MM.1S (cell line): Measurements from ENCODE around the gene RCBTB1.

Source experiments
- DNase-seq: peaks from one replicate; pipeline ENCODE4 v3.0.0-alpha.2; 2015
- H2AFZ ChIP-seq: fragments of 300-600 bp; sonication (generic); 2 replicates; pipeline ENCODE4 v1.6.0; 2016; ENCODE audit warnings: antibody characterized with exemption, low read length
- H3F3A ChIP-seq: fragments of 300-600 bp; sonication (generic); 2 replicates; pipeline ENCODE4 v1.6.1; 2016; ENCODE audit warnings: mild to moderate bottlenecking, antibody characterized with exemption, low read length, moderate library complexity, mixed read lengths; ENCODE audit not compliant: insufficient read depth
- H3K27ac ChIP-seq: fragments of 300-600 bp; sonication (generic); 2 replicates; pipeline ENCODE4 v1.5.1; 2016; ENCODE audit warnings: mild to moderate bottlenecking, low read length
- H3K27me3 ChIP-seq: fragments of 300-600 bp; sonication (generic); replicated peaks from 2 replicates; pipeline ENCODE4 v1.6.0; 2016; ENCODE audit warnings: low read length; ENCODE audit not compliant: insufficient read depth
- H3K36me3 ChIP-seq: fragments of 300-600 bp; sonication (generic); replicated peaks from 2 replicates; pipeline ENCODE4 v1.6.1; 2016; ENCODE audit warnings: mild to moderate bottlenecking, low read length, mixed read lengths; ENCODE audit not compliant: insufficient read depth
- H3K4me1 ChIP-seq: fragments of 300-600 bp; sonication (generic); 2 replicates; pipeline ENCODE4 v1.6.1; 2016; ENCODE audit warnings: low read length, mixed read lengths
- H3K4me2 ChIP-seq: fragments of 300-600 bp; sonication (generic); 2 replicates; pipeline ENCODE4 v1.6.0; 2016; ENCODE audit warnings: low read depth, low read length
- H3K4me3 ChIP-seq: fragments of 300-600 bp; sonication (generic); 2 replicates; pipeline ENCODE4 v1.5.1; 2016; ENCODE audit warnings: low read length, mixed read lengths
- H3K79me2 ChIP-seq: fragments of 300-600 bp; sonication (generic); 2 replicates; pipeline ENCODE4 v1.6.1; 2016; ENCODE audit warnings: mixed run types, low read length, mixed read lengths
- H3K9ac ChIP-seq: fragments of 300-600 bp; sonication (generic); 2 replicates; pipeline ENCODE4 v1.6.1; 2016; ENCODE audit warnings: low read length, mixed read lengths
- H3K9me2 ChIP-seq: fragments of 300-600 bp; sonication (generic); replicated peaks from 2 replicates; pipeline ENCODE4 v1.6.1; 2016; ENCODE audit warnings: mild to moderate bottlenecking, low read length, mixed read lengths; ENCODE audit not compliant: insufficient read depth
- H3K9me3 ChIP-seq: fragments of 300-600 bp; sonication (generic); replicated peaks from 2 replicates; pipeline ENCODE4 v1.6.1; 2016; ENCODE audit warnings: mild to moderate bottlenecking, low read length, mixed read lengths; ENCODE audit not compliant: insufficient read depth
- H4K20me1 ChIP-seq: fragments of 300-600 bp; sonication (generic); 2 replicates; pipeline ENCODE4 v1.6.1; 2016; ENCODE audit warnings: mild to moderate bottlenecking, low read length, moderate library complexity, mixed read lengths; ENCODE audit not compliant: insufficient read depth
- CTCF ChIP-seq: fragments of 300-600 bp; sonication (generic); IDR thresholded peaks from 2 replicates; pipeline ENCODE4 v1.5.1; 2016; ENCODE audit warnings: antibody characterized with exemption, low read length, mixed read lengths
- EZH2 ChIP-seq: fragments of 300-600 bp; sonication (generic); optimal IDR thresholded peaks from 2 replicates; pipeline ENCODE3; 2017; ENCODE audit warnings: low read depth, mild to moderate bottlenecking, antibody characterized with exemption, low read length, mixed read lengths
- EZH2phosphoT487 ChIP-seq: fragments of 300-600 bp; sonication (generic); IDR thresholded peaks from 2 replicates; pipeline ENCODE4 v1.6.1; 2018; ENCODE audit warnings: antibody characterized with exemption, low read length

RCBTB1 gene

DNA sequence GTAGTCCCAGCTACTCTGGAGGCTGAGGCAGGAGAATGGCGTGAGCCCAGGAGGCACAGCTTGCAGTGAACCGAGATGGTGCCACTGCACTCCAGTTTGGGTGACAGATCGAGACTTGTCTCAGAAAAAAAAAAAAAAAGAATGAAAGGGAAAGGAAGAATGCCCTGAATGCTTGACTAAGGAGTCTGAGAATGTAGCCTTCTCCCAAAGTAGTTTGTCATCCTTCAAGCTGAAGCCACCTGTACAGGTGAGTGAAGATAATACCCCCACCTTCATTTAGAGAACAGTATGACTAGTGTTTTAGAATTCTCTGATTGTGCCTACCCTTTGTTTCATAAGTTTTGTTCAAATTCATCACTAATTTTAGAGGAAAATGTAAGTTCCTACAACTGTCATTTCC lies 5.9 kb downstream of the RCBTB1 start:
- H3K9me2 ChIP-seq, result no peaks in the 10 kb centered on the region
- no peak overlapping the region for H3K4me2 ChIP-seq
- no peaks in the 10 kb centered on the region for H3K27me3 ChIP-seq
- H2AFZ ChIP-seq, result no peak overlapping the region
- no peaks in the 10 kb centered on the region for H3K4me1 ChIP-seq
- H3K9ac ChIP-seq, result no peak overlapping the region
- H3K4me3 ChIP-seq, result no peak overlapping the region
- no peak overlapping the region for H3K27ac ChIP-seq
- H3K9me3 ChIP-seq, result no peaks in the 10 kb centered on the region
- H4K20me1 ChIP-seq, result no peaks in the 10 kb centered on the region
- TF ChIP-seq EZH2 (no peak), EZH2phosphoT487 (no peak), CTCF (no peak)
- no peaks in the 10 kb centered on the region for H3F3A ChIP-seq
- no peak for DNase-seq
- no peaks in the 10 kb centered on the region for H3K36me3 ChIP-seq
- H3K79me2 ChIP-seq, result peaks cover 7% of the 10 kb centered on the region

GRCh38 chr13:49571299-49572240 lies 13.8 kb downstream of the RCBTB1 start:
- no peak overlapping the region for H3K27ac ChIP-seq
- H3K36me3 ChIP-seq, result no peaks in the 10 kb centered on the region
- H3K9me3 ChIP-seq, result no peaks in the 10 kb centered on the region
- TF ChIP-seq EZH2 (no peak), CTCF (no peak), EZH2phosphoT487 (no peak)
- H3K9me2 ChIP-seq, result no peaks in the 10 kb centered on the region
- DNase-seq, result no peak
- no peaks in the 10 kb centered on the region for H3F3A ChIP-seq
- H3K4me2 ChIP-seq, result no peak overlapping the region
- H3K27me3 ChIP-seq, result no peaks in the 10 kb centered on the region
- no peak overlapping the region for H3K4me3 ChIP-seq
- H3K9ac ChIP-seq, result no peak overlapping the region
- no peak overlapping the region for H2AFZ ChIP-seq
- H3K79me2 ChIP-seq, result no peaks in the 10 kb centered on the region
- H4K20me1 ChIP-seq, result no peaks in the 10 kb centered on the region
- no peaks in the 10 kb centered on the region for H3K4me1 ChIP-seq

GRCh38 chr13:49569993-49570689 lies 15.2 kb downstream of the RCBTB1 start:
- H3K4me1 ChIP-seq, result no peaks in the 10 kb centered on the region
- H3K9me3 ChIP-seq, result no peaks in the 10 kb centered on the region
- no peaks in the 10 kb centered on the region for H3K36me3 ChIP-seq
- DNase-seq, result no peak
- H3K9me2 ChIP-seq, result no peaks in the 10 kb centered on the region
- no peak for TF ChIP-seq CTCF
- TF ChIP-seq EZH2phosphoT487, result no peak
- TF ChIP-seq EZH2, result no peak
- no peak overlapping the region for H2AFZ ChIP-seq
- no peaks in the 10 kb centered on the region for H3F3A ChIP-seq
- no peaks in the 10 kb centered on the region for H3K79me2 ChIP-seq
- no peak overlapping the region for H3K9ac ChIP-seq
- H4K20me1 ChIP-seq, result no peaks in the 10 kb centered on the region
- H3K27me3 ChIP-seq, result no peaks in the 10 kb centered on the region
- no peak overlapping the region for H3K4me3 ChIP-seq
- H3K27ac ChIP-seq, result no peak overlapping the region
- H3K4me2 ChIP-seq, result no peak overlapping the region
